ENCODE measurements around the gene SPATA2L.

SPATA2L gene

DNA sequence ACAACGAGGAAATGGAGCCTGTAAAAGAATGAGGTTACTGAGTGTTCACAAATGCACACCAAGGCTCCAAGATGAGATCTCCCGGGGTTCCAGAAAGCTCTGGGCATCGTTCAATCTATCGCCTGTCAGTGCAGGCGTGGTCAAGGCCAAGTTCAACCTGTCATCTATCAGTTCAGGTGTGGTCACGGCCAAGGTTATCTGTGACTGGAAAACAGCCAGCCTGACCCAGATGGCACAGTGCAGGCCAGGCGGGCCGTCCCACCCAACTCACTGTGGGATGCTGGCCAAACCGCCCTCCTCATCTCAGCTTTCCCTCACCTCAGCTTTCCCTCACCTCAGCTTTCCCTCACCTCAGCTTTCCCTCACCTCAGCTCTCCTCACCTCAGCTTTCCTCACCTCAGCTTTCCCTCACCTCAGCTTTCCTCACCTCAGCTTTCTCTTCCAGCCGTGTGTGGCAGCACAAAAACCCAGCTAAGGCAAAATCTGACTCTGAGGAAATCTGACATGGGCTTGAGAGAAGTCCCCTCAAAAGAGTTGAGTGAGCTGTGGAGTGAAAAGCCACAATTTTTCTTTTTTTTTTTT lies 46.4 kb downstream of the SPATA2L start:
- DNase-seq (ENCODE audit: low read depth): no peak

DNA sequence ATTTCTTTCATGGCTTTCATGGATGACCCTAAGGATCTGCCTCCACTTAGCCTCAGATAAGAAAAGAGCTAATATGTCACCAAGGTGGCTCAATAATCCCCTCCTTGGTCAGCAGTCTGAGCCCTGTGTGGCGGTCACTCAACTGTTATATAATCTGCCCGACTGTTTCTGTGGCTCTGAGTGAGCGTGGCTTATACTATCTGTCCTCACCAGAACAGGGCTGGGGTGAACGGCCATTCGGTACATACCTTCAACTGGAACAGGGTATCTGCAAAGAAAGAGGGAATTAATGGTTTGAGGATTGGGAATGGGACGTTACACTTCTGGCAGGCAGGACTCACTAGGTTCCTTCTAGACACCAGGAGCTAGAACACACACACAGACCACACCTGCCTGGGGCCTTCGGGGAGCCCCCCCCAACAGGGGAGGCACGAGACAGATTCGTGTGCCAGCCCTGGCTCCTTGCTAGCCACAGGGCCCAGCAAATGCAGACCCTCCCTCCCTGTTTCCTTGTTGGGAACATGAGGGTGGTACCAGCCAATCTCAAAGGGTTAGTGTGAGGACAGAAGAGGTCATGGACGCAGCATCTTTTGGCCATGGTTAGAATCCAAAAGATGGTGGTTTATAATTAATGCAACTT lies 47.7 kb downstream of the SPATA2L start:
- no peak for DNase-seq (ENCODE audit: low read depth)

DNA sequence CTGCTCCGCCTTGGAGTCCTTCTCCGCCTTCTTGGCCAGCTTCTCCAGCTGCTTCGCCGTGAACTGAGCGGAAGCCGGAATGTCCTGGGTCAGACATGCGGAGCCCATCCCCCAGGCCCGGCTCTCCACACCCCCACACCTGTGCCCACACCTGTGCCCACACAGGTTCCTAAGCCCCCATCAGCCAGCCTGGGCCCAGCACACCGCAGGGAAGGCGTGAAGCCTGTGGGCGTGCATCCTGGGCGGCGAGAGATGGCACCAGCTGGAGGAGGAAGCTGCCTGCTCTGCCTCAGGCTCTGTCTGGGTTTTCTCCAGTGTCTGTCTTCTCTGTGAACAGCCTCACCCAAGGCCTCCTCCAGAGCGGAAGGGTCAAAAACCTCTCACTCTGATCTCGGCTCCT lies 49.9 kb downstream of the SPATA2L start:
- DNase-seq (ENCODE audit: low read depth): no peak

DNA sequence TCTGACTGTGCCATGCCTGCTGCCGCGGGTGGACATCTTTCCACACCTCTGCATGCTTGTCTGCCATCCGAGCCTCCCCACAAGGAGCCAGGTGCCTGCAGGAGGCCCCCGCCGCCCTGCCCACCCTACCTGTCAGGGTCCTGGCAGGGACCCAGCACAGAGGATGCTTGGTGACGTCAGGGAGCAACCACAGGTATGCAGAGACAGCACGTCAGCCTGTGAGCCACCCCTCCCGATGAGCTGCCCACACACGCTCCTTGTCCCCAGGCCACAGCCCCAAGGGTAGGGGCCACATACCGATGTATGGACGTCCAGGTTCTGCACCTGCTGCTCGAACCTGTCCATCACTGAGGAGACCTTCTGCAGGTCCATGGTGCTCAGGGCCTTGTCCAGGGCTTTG lies 54.6 kb downstream of the SPATA2L start:
- DNase-seq (ENCODE audit: low read depth): no peak
